Skeletal muscle satellite cell (primary cell): ENCODE results near the gene HS3ST4.

Experiments used
- H3K27me3 ChIP-seq: 2 replicates; pipeline ENCODE4 v1.7.0; 2013; ENCODE audit warnings: low read length; ENCODE audit not compliant: control insufficient read depth, insufficient read depth
- H3K36me3 ChIP-seq: 2 replicates; pipeline ENCODE4 v1.7.0; 2013; ENCODE audit warnings: mild to moderate bottlenecking, control low read depth, low read length; ENCODE audit not compliant: insufficient read depth
- H3K4me1 ChIP-seq: 2 replicates; pipeline ENCODE4 v1.7.0; 2013; ENCODE audit warnings: low read length; ENCODE audit not compliant: control insufficient read depth, insufficient read depth
- H3K4me2 ChIP-seq: 2 replicates; pipeline ENCODE4 v1.7.0; 2013; ENCODE audit warnings: mild to moderate bottlenecking, low read length
- H3K4me3 ChIP-seq: 2 replicates; pipeline ENCODE4 v1.7.0; 2013; ENCODE audit warnings: low read length
- H3K9ac ChIP-seq: 2 replicates; pipeline ENCODE4 v1.7.0; 2013; ENCODE audit warnings: mild to moderate bottlenecking, low read depth, low read length, moderate library complexity
- H3K9me3 ChIP-seq: replicated peaks from 2 replicates; pipeline ENCODE4 v1.7.0; 2013; ENCODE audit warnings: mild to moderate bottlenecking, control low read depth, low read length

The HS3ST4 gene

GRCh38 chr16:25868106-25868505 lies 176.3 kb downstream of the HS3ST4 start:
- Histone ChIP-seq H3K9me3 (peaks cover 3% of the 10 kb centered on the region), H3K4me2 (no peak overlapping the region), H3K36me3 (no peaks in the 10 kb centered on the region), H3K4me1 (no peaks in the 10 kb centered on the region), H3K9ac (no peak overlapping the region), H3K27me3 (no peaks in the 10 kb centered on the region), H3K4me3 (no peak overlapping the region)

GRCh38 chr16:25868706-25869370 lies 177.1 kb downstream of the HS3ST4 start:
- Histone ChIP-seq H3K9ac (no peak overlapping the region), H3K4me2 (no peak overlapping the region), H3K4me1 (no peaks in the 10 kb centered on the region), H3K36me3 (no peaks in the 10 kb centered on the region), H3K4me3 (no peak overlapping the region), H3K9me3 (peaks cover 6% of the 10 kb centered on the region), H3K27me3 (no peaks in the 10 kb centered on the region)

- Histone ChIP-seq H3K4me1 (no peaks in the 10 kb centered on the region), H3K27me3 (no peaks in the 10 kb centered on the region), H3K4me2 (no peak overlapping the region), H3K9me3 (peaks cover 20% of the 10 kb centered on the region), H3K9ac (no peak overlapping the region), H3K36me3 (no peaks in the 10 kb centered on the region), H3K4me3 (no peak overlapping the region)
Measured at GRCh38 chr16:25872369-25873070, 180.8 kb downstream of the HS3ST4 start.

GRCh38 chr16:25874196-25874595 lies 182.4 kb downstream of the HS3ST4 start:
- Histone ChIP-seq H3K27me3 (no peaks in the 10 kb centered on the region), H3K9ac (no peak overlapping the region), H3K4me1 (no peaks in the 10 kb centered on the region), H3K36me3 (no peaks in the 10 kb centered on the region), H3K9me3 (peaks cover 17% of the 10 kb centered on the region), H3K4me3 (no peak overlapping the region), H3K4me2 (no peak overlapping the region)

GRCh38 chr16:25875956-25876598 lies 184.3 kb downstream of the HS3ST4 start:
- H3K4me2 ChIP-seq = no peak overlapping the region
- no peak overlapping the region for H3K4me3 ChIP-seq
- peaks cover 17% of the 10 kb centered on the region for H3K9me3 ChIP-seq
- H3K27me3 ChIP-seq = no peaks in the 10 kb centered on the region
- no peaks in the 10 kb centered on the region for H3K36me3 ChIP-seq
- no peak overlapping the region for H3K9ac ChIP-seq
- H3K4me1 ChIP-seq = no peaks in the 10 kb centered on the region

GRCh38 chr16:25877103-25877502 lies 185.3 kb downstream of the HS3ST4 start:
- Histone ChIP-seq H3K36me3 (no peaks in the 10 kb centered on the region), H3K4me3 (no peak overlapping the region), H3K4me1 (no peaks in the 10 kb centered on the region), H3K4me2 (no peak overlapping the region), H3K9ac (no peak overlapping the region), H3K27me3 (no peaks in the 10 kb centered on the region), H3K9me3 (peaks cover 17% of the 10 kb centered on the region)

GRCh38 chr16:25886598-25886997 lies 194.8 kb downstream of the HS3ST4 start:
- Histone ChIP-seq H3K4me3 (no peak overlapping the region), H3K4me2 (no peak overlapping the region), H3K36me3 (no peaks in the 10 kb centered on the region), H3K9me3 (peaks cover 4% of the 10 kb centered on the region), H3K27me3 (no peaks in the 10 kb centered on the region), H3K4me1 (no peaks in the 10 kb centered on the region), H3K9ac (no peak overlapping the region)

- Histone ChIP-seq H3K4me3 (no peak overlapping the region), H3K36me3 (no peaks in the 10 kb centered on the region), H3K9ac (no peak overlapping the region), H3K4me2 (no peak overlapping the region), H3K27me3 (no peaks in the 10 kb centered on the region), H3K4me1 (no peaks in the 10 kb centered on the region), H3K9me3 (peaks cover 4% of the 10 kb centered on the region)
Measured at GRCh38 chr16:25888868-25889267, 197.1 kb downstream of the HS3ST4 start.

- Histone ChIP-seq H3K4me1 (no peaks in the 10 kb centered on the region), H3K27me3 (no peaks in the 10 kb centered on the region), H3K9me3 (peaks cover 10% of the 10 kb centered on the region), H3K36me3 (no peaks in the 10 kb centered on the region), H3K4me2 (no peak overlapping the region), H3K4me3 (no peak overlapping the region), H3K9ac (no peak overlapping the region)
Measured at GRCh38 chr16:25893332-25893731, 201.6 kb downstream of the HS3ST4 start.

GRCh38 chr16:25894093-25894492 lies 202.3 kb downstream of the HS3ST4 start:
- Histone ChIP-seq H3K9ac (no peak overlapping the region), H3K4me3 (no peak overlapping the region), H3K9me3 (peaks cover 6% of the 10 kb centered on the region), H3K36me3 (no peaks in the 10 kb centered on the region), H3K27me3 (no peaks in the 10 kb centered on the region), H3K4me2 (no peak overlapping the region), H3K4me1 (no peaks in the 10 kb centered on the region)

GRCh38 chr16:25895380-25895779 lies 203.6 kb downstream of the HS3ST4 start:
- Histone ChIP-seq H3K27me3 (no peaks in the 10 kb centered on the region), H3K9ac (no peak overlapping the region), H3K4me1 (no peaks in the 10 kb centered on the region), H3K4me3 (no peak overlapping the region), H3K36me3 (no peaks in the 10 kb centered on the region), H3K4me2 (no peak overlapping the region), H3K9me3 (peaks cover 6% of the 10 kb centered on the region)
